Keratinocyte (primary cell): Measurements from ENCODE around the gene UTP3.

Experiments used
- EZH2 ChIP-seq: IDR thresholded peaks from one replicate; pipeline ENCODE4 v1.6.1; 2012; ENCODE audit warnings: inconsistent platforms, mild to moderate bottlenecking, low read length, moderate library complexity
- TF ChIP-seq, protein P1 (sequence below), 3 experiments: IDR thresholded peaks in 1 of 3; conservative IDR thresholded peaks in 1 of 3; optimal IDR thresholded peaks in 1 of 3; 2 replicates in 2 of 3; 3 replicates in 1 of 3; pipeline versions ENCODE3 to v1.5.1; 2011; ENCODE audit warnings: low read length in 3 of 3, mild to moderate bottlenecking in 3 of 3, moderate library complexity in 2 of 3, control low read depth in 1 of 3, inconsistent platforms in 1 of 3; ENCODE audit not compliant: insufficient read depth in 2 of 3; ENCODE audit errors: extremely low read depth in 1 of 3

DNA sequence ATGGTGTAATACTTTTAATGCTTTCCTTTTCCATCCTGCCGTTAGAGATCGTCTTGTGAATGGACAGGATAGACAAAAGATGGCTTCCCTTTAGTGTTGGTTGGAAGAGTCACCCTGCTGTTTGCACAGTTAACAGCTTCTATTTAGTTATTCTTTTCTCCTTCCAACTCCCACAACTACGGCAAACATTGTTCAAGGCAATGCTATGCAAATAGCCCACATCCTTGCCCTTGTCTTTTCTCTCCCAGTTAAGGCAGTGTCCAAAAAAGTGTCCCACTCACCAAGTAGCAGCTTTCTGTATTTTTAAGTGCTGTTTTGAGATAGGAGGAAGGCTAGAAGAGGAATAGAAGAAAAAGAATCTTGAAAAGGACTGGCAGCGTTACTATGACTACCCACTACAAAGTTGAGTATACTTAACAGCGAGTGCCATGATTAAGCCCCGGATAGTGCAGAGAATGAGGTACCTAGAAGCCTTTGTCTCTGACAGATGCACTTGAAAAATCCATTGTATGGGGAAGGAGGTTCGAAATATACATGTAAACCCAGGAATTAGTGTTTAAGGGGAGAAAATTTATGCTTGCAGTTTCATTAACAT, 21.4 kb downstream of the UTP3 start:
- TF ChIP-seq, protein P1, sequence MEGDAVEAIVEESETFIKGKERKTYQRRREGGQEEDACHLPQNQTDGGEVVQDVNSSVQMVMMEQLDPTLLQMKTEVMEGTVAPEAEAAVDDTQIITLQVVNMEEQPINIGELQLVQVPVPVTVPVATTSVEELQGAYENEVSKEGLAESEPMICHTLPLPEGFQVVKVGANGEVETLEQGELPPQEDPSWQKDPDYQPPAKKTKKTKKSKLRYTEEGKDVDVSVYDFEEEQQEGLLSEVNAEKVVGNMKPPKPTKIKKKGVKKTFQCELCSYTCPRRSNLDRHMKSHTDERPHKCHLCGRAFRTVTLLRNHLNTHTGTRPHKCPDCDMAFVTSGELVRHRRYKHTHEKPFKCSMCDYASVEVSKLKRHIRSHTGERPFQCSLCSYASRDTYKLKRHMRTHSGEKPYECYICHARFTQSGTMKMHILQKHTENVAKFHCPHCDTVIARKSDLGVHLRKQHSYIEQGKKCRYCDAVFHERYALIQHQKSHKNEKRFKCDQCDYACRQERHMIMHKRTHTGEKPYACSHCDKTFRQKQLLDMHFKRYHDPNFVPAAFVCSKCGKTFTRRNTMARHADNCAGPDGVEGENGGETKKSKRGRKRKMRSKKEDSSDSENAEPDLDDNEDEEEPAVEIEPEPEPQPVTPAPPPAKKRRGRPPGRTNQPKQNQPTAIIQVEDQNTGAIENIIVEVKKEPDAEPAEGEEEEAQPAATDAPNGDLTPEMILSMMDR (optimal IDR thresholded peaks at IDR 0.05 in 1 of 3, IDR thresholded peaks at IDR 0.05 in 1 of 3, conservative IDR thresholded peaks at IDR 0.05 in 1 of 3; ENCODE audit: extremely low read depth in 1 of 3, insufficient read depth in 2 of 3, low read length in 3 of 3) = no peak
- no peak for TF ChIP-seq EZH2
